22Rv1 (cell line): Measurements from ENCODE around the gene SLC7A7.

ENCODE experiments used
- CTCF ChIP-seq: fragments of 450-650 bp; IDR thresholded peaks from 2 replicates; pipeline ENCODE4 v1.5.1; 2017; ENCODE audit warnings: mild to moderate bottlenecking
- ZFX ChIP-seq: fragments of 450-650 bp; IDR thresholded peaks from 2 replicates; pipeline ENCODE4 v1.6.1; 2017; ENCODE audit warnings: antibody characterized with exemption, borderline replicate concordance

- TF ChIP-seq CTCF: no peak
- TF ChIP-seq ZFX: no peak
Measured at GRCh38 chr14:22807432-22808087, 7.7 kb downstream of the SLC7A7 start.
